Fibroblast of the aortic adventitia (primary cell): ENCODE data around the gene GAL3ST3. TPM values are rescaled to one million over a fixed set of nuclear protein-coding genes. Genes with fewer than 3 reads are reported as not detected.

Experiments
- DNase-seq: peaks from one replicate; pipeline ENCODE4 v3.0.0-alpha.2; 2010; ENCODE audit warnings: low read depth
- H3K4me3 ChIP-seq: 2 replicates; pipeline ENCODE4 v1.5.1; 2011; ENCODE audit warnings: low read depth, mild to moderate bottlenecking, control low read depth, low read length, moderate library complexity
- total RNA-seq: library from RNA; depleted of rRNA; stranded (reverse); fragments of >200 nt; gene quantifications from 2 replicates; pipeline ENCODE4 v1.2.3, GENCODE V29; 2012; ENCODE audit warnings: low replicate concordance
- TF ChIP-seq, protein P1 (sequence below): IDR thresholded peaks from 2 replicates; pipeline ENCODE4 v1.5.1; 2011; ENCODE audit warnings: mild to moderate bottlenecking, low read length, control low read depth, inconsistent platforms; ENCODE audit not compliant: insufficient read depth

GAL3ST3 gene
- total RNA-seq, 1 donor: not detected

DNA sequence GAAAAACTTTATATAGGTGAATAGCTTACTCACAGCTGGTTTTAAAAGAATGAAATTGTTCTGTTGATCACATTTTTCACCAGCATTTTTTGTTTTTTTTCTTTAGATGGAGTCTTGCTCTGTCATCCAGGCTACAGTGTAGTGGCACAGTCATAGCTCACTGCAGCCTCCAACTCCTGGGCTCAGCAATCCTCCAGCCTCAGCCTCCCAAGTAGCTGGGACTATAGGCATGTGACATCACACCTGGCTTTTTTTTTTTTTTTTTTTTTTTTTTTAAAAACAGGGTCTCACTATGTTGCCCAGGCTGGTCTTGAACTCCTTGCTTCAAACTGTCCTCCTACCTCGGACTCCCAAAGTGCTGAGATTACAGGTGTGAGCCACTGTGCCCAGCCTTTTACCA is 24.7 kb upstream of the GAL3ST3 start:
- TF ChIP-seq, protein P1, sequence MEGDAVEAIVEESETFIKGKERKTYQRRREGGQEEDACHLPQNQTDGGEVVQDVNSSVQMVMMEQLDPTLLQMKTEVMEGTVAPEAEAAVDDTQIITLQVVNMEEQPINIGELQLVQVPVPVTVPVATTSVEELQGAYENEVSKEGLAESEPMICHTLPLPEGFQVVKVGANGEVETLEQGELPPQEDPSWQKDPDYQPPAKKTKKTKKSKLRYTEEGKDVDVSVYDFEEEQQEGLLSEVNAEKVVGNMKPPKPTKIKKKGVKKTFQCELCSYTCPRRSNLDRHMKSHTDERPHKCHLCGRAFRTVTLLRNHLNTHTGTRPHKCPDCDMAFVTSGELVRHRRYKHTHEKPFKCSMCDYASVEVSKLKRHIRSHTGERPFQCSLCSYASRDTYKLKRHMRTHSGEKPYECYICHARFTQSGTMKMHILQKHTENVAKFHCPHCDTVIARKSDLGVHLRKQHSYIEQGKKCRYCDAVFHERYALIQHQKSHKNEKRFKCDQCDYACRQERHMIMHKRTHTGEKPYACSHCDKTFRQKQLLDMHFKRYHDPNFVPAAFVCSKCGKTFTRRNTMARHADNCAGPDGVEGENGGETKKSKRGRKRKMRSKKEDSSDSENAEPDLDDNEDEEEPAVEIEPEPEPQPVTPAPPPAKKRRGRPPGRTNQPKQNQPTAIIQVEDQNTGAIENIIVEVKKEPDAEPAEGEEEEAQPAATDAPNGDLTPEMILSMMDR: no peak
- no peak overlapping the region for H3K4me3 ChIP-seq
- DNase-seq: no peak

DNA sequence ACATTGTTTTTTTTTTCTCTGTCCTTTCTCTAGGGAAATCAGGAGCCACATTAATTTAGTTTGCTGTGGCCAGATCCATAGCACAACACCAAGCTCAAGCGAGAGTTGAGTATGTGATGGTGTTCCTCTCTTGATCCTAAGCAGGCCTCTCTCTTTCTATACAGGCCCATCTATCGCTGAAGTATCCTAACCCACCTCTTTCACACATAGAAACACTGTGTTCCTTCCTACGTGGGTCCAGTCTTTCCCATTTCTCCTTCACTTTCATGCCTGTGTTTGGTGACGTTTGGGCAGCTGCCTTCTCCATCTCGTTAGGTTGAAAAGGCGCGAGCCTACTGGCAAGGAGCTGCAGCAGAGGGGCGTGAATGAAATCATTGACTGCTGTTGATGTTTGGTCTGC is 23.6 kb upstream of the GAL3ST3 start:
- TF ChIP-seq, protein P1: no peak
- H3K4me3 ChIP-seq: no peak overlapping the region
- DNase-seq: no peak

DNA sequence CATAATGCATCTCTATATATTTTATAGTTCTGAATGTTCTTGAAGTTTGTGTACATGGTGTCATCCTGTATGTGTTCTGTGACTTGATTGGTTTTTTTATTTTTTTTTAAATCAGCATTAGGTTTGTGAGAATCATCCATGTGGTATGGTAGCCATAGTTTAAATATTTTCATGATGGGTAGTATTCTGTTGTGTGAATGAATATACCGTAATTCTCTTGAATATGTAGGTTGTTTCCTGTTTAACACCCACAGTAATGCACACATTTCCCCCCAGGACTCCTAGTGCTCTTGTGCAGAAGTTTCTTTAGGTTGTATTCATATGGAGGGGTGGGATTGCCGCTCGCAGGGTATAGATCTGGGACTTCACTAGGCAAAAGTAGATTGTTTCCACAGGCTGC is 23.1 kb upstream of the GAL3ST3 start:
- H3K4me3 ChIP-seq: peak overlapping the region; percentile 75

DNA sequence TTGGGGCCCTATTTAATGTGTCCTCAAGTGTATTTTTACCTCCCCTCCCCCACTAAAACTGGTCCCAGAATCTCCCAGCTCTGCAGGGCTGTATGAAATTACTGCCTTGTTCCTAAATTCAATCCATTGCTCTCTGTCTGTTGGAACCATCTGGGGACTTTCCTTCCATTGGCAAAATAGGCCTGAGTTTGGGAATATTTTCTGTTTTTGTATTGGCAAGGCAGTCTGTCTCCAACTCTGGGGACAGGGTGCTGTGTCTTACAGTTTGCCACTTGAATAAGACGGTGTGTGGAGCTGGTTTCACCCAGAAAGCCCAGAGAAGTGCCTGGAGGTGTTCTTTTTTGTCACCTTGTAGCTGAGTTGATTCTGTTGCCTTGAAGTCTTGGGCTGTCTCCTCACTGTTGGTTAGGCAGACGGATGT is 22.4 kb upstream of the GAL3ST3 start:
- TF ChIP-seq, protein P1: no peak
- DNase-seq: no peak
- peak overlapping the region; percentile 75 for H3K4me3 ChIP-seq

More for the DNA sequence above, 23.1 kb upstream of the GAL3ST3 start:
- TF ChIP-seq, protein P1: no peak
- DNase-seq: no peak

DNA sequence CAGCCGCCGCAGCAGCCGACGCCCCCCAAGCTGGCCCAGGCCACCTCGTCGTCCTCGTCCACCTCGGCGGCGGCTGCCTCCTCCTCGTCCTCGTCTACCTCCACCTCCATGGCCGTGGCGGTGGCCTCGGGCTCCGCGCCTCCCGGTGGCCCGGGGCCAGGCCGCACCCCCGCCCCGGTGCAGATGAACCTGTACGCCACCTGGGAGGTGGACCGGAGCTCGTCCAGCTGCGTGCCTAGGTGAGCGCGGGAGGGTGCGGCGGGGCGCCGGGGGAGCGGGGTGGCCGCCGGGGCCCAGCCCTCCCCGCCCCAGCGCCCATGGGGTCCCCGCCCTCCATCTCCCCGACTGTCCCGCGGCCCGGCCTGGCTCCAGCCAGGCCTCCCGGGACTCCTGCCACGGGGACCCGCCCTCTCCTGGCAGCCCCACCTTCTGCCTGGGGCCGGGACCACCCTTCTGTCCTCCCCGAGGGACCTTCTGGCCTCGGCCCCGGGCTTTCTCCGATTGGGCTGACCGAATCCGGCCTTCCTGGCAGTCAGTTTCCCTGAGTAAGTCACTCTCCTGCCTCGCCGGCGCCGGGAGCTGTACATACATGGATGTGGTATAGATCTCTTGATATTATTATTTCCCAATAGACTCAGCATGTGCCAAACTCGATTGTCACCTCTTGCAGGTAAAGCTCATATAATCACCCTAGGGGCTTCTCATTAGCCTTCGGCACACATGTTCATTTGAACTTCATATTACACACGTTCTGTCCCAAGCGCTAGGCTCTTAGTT is 21.8 kb upstream of the GAL3ST3 start:
- DNase-seq: peak; percentile 53

DNA sequence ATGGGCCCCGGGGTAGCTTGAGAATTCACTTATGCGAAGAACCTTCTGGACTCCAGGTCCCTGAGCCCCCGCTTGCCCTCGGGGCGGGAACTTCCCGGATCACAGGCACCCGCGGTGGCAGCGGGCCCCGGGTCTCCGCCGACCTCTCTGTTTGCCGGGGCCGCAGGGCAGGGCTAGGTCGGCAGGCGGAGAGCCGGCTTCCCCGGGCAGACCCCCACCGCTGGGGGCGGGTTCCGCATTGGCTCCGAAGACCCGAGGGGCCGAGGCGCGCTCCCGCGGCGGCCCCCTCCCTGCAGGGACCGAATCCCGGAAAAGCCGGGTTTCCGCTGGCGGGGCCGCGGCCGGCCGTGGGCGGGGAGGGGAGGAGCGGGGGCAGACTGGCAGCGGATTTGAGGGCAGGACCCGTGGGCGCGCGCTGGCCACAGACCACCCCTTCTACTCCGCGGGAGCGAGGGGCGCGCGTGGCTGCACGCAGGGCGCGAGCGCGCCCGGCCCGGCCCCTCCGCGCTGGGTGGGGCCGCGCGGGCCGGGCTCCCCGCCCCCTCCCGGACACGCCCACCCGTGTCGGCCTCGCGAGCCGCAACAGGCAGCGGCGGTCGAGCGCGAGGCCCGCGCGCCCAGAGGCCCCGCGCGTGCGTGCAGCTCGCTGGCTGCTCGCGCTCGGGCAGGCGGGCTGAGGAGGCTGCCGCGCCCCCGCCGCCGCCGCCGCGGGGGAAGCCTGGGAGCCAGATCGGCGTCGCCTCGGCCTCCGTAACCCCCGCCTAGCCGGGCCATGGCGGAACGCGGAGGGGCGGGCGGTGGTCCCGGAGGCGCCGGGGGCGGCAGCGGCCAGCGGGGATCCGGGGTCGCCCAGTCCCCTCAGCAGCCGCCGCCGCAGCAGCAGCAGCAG is 21.0 kb upstream of the GAL3ST3 start, which contains the start of gene PACS1:
Gene PACS1, plus strand, starts transcription at position 558 of the 889 bp plus-strand sequence. Its CDS starts 215 bp downstream, at position 773.
- peak; percentile 83 for DNase-seq
- H3K4me3 ChIP-seq: peak within 1 kb of the TSS; percentile 75
- TF ChIP-seq, protein P1: no peak

More for the DNA sequence above, 21.8 kb upstream of the GAL3ST3 start:
- peak overlapping the region; percentile 75 for H3K4me3 ChIP-seq
- TF ChIP-seq, protein P1: no peak
